Measurements from ENCODE around the gene SLC25A19.

DNA sequence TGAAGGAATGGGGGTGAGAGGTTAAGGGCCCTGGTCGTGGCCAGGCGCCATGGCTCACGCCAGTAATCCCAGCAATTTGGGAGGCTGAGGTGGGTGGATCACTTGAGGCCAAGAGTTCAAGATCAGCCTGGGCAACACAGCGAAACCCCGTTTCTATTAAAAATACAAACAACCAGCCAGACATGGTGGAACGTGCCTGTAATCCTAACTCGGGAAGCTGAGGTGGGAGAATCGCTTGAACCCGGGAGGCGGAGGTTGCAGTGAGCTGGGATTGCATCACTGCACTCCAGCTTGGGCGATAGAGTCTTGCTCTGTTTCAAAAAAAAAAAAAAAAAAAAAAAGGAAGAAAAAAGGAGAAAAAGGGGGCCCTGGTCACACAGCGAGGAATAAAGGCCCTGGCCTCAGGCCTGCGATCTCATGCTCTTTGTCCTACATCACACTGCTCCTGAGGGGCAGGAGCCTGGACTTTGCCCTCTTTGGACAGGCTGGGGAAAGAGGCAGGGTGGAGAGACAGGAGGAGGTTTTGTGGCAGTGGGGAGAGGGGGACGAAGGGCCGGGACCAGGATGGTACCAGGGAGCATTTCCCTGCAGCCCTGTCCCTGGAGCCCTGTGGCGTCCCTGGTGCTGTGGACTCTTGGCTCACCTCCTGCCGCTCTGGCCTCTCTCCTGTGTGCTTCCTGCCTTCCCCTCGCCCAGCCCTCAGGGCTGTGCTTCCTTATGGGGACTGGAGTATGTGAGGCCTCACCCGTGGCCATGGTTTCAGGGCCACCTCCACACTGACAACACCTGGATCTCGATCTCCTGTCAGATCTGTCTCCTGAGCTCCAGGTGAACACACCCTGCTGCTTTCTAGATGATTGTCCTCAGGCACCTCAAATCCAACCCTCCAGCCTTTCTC lies 19.7 kb upstream of the SLC25A19 start:
- TF ChIP-seq, protein P1, sequence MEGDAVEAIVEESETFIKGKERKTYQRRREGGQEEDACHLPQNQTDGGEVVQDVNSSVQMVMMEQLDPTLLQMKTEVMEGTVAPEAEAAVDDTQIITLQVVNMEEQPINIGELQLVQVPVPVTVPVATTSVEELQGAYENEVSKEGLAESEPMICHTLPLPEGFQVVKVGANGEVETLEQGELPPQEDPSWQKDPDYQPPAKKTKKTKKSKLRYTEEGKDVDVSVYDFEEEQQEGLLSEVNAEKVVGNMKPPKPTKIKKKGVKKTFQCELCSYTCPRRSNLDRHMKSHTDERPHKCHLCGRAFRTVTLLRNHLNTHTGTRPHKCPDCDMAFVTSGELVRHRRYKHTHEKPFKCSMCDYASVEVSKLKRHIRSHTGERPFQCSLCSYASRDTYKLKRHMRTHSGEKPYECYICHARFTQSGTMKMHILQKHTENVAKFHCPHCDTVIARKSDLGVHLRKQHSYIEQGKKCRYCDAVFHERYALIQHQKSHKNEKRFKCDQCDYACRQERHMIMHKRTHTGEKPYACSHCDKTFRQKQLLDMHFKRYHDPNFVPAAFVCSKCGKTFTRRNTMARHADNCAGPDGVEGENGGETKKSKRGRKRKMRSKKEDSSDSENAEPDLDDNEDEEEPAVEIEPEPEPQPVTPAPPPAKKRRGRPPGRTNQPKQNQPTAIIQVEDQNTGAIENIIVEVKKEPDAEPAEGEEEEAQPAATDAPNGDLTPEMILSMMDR (IDR thresholded peaks at IDR 0.05; ENCODE audit: low read length): no peak
- no peak for TF ChIP-seq EZH2 (IDR thresholded peaks at IDR 0.05; ENCODE audit: borderline replicate concordance, low read length)

Measured in OCI-LY1 (cell line).